BJ (cell line): ENCODE results near the gene EAF2. TPM values are rescaled to one million over a fixed set of nuclear protein-coding genes. Genes with fewer than 3 reads are reported as not detected.

Experiments used
- CTCF ChIA-PET: fragments of 350-600 bp; formaldehyde crosslinking; extraction: SDS; loops from one replicate; lab custom pipeline; 2021; ENCODE audit warnings: antibody characterized with exemption, inconsistent platforms; lab: Yijun Ruan, JAX
- POLR2A ChIA-PET: fragments of 300-600 bp; sonication (Branson Sonifier 250); formaldehyde crosslinking; extraction: SDS; loops from one replicate; lab custom pipeline; 2021; ENCODE audit warnings: antibody characterized with exemption; lab: Charles Lee
- DNase-seq: peaks from one replicate; pipeline ENCODE4 v3.0.0-alpha.2; 2011; ENCODE audit warnings: low read depth
- H3K27me3 ChIP-seq: 2 replicates; pipeline ENCODE4 v1.6.0; 2011; ENCODE audit warnings: low read length; ENCODE audit not compliant: control insufficient read depth, insufficient read depth
- H3K36me3 ChIP-seq: 2 replicates; pipeline ENCODE4 v1.5.1; 2011; ENCODE audit warnings: low read length; ENCODE audit not compliant: control insufficient read depth, insufficient read depth
- H3K4me3 ChIP-seq: 2 replicates; pipeline ENCODE4 v1.5.1; 2011; ENCODE audit warnings: low read depth, mild to moderate bottlenecking, control low read depth, low read length
- CTCF ChIP-seq: IDR thresholded peaks from 2 replicates; pipeline ENCODE4 v1.5.1; 2011; ENCODE audit warnings: low read depth, mild to moderate bottlenecking, control low read depth, inconsistent platforms, low read length, moderate library complexity; ENCODE audit not compliant: insufficient read depth
- polyA plus RNA-seq: library from polyadenylated mRNA; depleted of rRNA; stranded (reverse); fragments of >200 nt; gene quantifications from 2 replicates; pipeline ENCODE4 v1.2.3, GENCODE V29; 2011; rRNA removed

EAF2 gene
- polyA plus RNA-seq, 1 experiment = 0.40 TPM

- Histone ChIP-seq H3K4me3 (no peak overlapping the region), H3K27me3 (no peaks in the 10 kb centered on the region), H3K36me3 (no peaks in the 10 kb centered on the region)
- no peak for TF ChIP-seq CTCF
- CTCF ChIA-PET = no interaction called here
- POLR2A ChIA-PET = no interaction called here
- DNase-seq = no peak
Observed at GRCh38 chr3:121926380-121926779, 91.4 kb downstream of the EAF2 start.

Other genes with a start within 250 kb of the EAF2 start
- gene FBXO40, start 241.8 kb upstream of the EAF2 start, polyA plus RNA-seq = not detected in 2 replicates
- gene HCLS1, start 174.3 kb upstream of the EAF2 start, polyA plus RNA-seq = 3.5 and 3.7 TPM in 2 replicates
- gene GOLGB1, start 85.5 kb upstream of the EAF2 start, polyA plus RNA-seq = 17.3 and 21.7 TPM in 2 replicates
- gene IQCB1, start 149 bp upstream of the EAF2 start, polyA plus RNA-seq = 6.1 and 10.6 TPM in 2 replicates
- gene SLC15A2, start 59.2 kb downstream of the EAF2 start, polyA plus RNA-seq = 0.06 and 0.11 TPM in 2 replicates
- not detected in 2 replicates for gene ILDR1, start 187.0 kb downstream of the EAF2 start, polyA plus RNA-seq
- gene CD86, start 220.2 kb downstream of the EAF2 start, polyA plus RNA-seq = not detected in 2 replicates